HG03280 (cell line): ENCODE results near the gene VPREB1.
"Not testable (repeated sequence)": the region's sequence is repeated elsewhere in the genome, so short reads cannot be mapped to it uniquely, and the experiment has no call there.

Source experiments
- ATAC-seq: cut with Tn5 transposase; IDR thresholded peaks from one replicate; pipeline ENCODE4 v1.9.1; 2021; ENCODE audit warnings: mild to moderate bottlenecking, moderate library complexity; ENCODE audit not compliant: unreplicated experiment

The VPREB1 gene

DNA sequence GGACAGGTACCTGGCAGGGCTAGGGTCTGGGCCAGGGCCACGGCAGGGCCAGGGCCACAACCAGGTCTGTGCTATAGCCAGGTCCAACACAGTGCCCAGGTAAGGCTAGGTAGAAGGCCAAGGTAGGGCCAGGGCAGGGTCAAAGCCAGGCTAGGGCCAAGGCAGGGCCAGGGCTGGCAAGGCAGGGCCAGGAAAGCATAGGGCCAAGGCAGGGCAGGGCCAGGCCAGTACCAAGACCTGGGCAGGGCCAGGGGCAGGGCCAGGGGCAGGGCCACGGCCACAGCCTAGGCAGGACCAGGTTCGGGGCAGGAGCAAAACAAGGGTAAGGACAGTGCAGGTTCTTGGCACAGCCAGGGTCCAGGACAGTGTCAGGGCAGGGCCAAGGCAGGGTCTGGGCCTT lies 48.1 kb downstream of the VPREB1 start:
- ATAC-seq = not testable (repeated sequence)

DNA sequence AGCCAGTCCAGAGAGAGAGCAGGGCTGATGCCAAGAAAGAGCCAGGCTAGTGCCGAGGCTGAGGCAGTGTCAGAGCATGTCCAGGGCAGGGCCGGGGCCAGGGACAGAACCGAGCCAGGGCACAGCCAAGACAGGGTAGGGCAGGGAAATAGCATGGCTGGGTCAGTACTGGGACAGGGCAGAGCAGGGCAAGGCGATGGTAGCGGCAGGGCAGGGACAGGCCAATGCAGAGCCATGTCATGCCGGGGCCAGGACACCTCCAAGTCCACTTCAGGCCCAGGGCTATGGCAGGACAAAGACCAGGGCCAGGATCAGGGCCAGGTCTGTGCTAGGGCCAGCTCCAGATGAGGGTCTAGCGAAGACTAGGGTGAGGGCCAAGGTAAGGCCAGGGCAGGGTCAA lies 48.9 kb downstream of the VPREB1 start:
- not testable (repeated sequence) for ATAC-seq

DNA sequence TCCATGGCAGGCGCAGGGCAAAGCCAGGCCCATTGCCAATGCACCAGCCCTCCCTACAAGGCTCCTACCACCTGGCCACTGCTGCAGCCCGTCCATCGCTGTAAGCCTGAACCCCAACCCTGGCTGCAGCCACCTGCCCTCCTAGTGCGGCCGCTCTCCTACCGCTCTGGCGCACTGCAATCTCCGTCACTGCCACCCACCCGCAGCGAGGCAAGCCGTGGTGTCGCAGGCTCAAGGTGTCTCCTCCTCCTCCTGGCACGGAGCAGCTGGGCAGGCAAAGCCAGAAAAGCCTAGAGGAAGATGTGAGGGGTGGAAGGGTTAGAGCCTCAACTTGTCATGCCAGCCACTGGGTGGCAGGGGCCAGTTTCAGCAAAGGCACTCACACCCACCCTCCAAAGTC lies 50.1 kb downstream of the VPREB1 start:
- not testable (repeated sequence) for ATAC-seq
